GM12874 (cell line): ENCODE results near the gene DKK2.

ENCODE experiments used
- CTCF ChIP-seq: IDR thresholded peaks from 2 replicates; pipeline ENCODE4 v1.5.1; 2011; ENCODE audit warnings: low read depth, mild to moderate bottlenecking, control low read depth, low read length, moderate library complexity; ENCODE audit not compliant: insufficient read depth

The DKK2 gene

GRCh38 chr4:107011312-107011711, 24.8 kb downstream of the DKK2 start:
- no peak for TF ChIP-seq CTCF

GRCh38 chr4:107009196-107009968, 26.7 kb downstream of the DKK2 start:
- no peak for TF ChIP-seq CTCF

DNA sequence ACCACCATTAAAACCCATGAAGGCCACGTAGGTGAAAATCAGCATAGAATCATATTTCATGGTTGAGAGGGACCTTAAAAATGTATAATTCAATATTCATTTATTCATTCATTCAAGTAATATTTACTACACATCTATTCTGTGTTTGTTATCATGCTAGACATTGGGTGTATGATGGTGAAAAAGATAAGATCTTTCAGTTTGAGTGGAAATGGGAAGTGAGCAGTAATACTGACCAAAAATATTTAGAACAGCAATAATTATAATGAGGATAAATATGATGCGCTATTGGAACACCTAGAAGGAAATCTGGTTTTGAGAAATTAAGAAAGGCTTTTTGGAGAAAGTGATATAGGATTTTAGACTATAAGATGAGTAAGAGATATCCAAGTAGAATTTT, 28.0 kb downstream of the DKK2 start:
- no peak for TF ChIP-seq CTCF

DNA sequence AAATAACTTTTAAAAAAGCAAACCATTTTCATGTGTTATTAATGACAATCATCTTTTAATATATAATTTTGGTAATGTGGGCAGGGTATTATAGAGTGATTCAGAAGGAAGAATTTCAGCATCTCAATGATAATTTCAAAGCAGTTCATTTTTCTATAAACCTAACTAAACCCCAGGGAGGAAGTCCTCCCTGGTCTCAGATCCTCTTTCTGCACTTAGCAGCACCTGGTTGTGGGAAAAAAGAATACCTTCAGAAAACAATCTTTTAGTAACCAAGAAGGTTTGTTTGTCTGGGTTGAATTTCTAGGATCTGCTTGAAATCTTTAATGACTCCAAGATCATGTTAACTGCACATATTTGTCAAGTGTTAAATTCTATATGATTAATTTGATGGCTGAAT, 29.9 kb downstream of the DKK2 start:
- no peak for TF ChIP-seq CTCF

DNA sequence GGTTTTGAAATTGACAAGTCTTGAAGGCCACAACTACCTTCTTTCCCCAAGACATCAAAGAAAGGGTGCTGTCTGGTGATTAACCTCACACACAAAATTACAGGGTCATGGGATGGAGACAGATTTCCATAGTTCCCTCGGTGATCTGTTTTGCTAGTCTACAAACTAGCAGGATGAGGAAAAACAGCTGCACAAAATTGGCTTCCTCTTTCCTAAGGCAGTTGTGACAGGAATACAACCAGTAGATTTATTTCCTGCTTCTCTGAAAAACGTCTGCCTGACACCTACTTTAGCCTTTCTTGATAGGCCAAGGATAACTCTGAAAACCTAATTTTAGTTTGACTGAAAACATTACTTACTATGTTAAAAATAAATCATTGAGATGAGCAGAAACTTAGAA, 39.6 kb downstream of the DKK2 start:
- no peak for TF ChIP-seq CTCF

- TF ChIP-seq CTCF: no peak
Observed at GRCh38 chr4:106993827-106994226, 42.3 kb downstream of the DKK2 start.

DNA sequence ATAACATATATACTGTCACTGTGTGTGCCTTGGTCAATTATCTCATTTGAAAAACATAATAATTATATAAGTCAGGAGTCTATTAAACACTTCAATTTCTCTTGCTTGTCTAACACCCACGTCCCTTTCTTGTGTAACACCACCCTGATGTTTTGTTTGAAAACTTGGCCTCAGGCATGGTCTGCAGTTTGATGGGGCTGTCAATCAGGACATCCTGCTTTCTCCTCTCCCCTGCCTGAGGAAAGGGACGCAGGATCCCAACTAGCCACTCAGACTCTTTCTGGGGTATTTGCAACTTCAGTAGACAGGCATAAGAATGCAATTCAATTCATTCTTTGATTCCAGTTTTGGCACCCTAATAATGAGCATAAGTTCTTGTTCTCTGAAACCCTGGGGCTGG, 48.8 kb downstream of the DKK2 start:
- TF ChIP-seq CTCF: no peak
